GM18499 (cell line): ENCODE data around the gene TMED6.
"Not testable (repeated sequence)": the region's sequence is repeated elsewhere in the genome, so short reads cannot be mapped to it uniquely, and the experiment has no call there.

Experiments
- ATAC-seq: cut with Tn5 transposase; IDR thresholded peaks from one replicate; pipeline ENCODE4 v1.9.1; 2021; ENCODE audit warnings: moderate number of reproducible peaks; ENCODE audit not compliant: insufficient read depth, unreplicated experiment

TMED6 gene

GRCh38 chr16:69310653-69311532 is 40.7 kb downstream of the TMED6 start, which contains the start of gene VPS4A:
VPS4A (plus strand) TSS chr16:69311350; CDS start chr16:69311512, 162 bp downstream.
- peak; percentile 88 for ATAC-seq

GRCh38 chr16:69309316-69309715 is 42.3 kb downstream of the TMED6 start:
- no peak for ATAC-seq

- ATAC-seq = no peak
These were observed 43.7 kb downstream of the TMED6 start for GRCh38 chr16:69307856-69308255.

GRCh38 chr16:69307091-69307490 is 44.5 kb downstream of the TMED6 start:
- no peak for ATAC-seq

- no peak for ATAC-seq
These were observed 45.6 kb downstream of the TMED6 start for GRCh38 chr16:69306031-69306430.

GRCh38 chr16:69302301-69302700 is 49.3 kb downstream of the TMED6 start:
- ATAC-seq = no peak

- ATAC-seq = no peak
These were observed 49.7 kb downstream of the TMED6 start for GRCh38 chr16:69301861-69302260.

- ATAC-seq = no peak
These were observed 50.4 kb downstream of the TMED6 start for GRCh38 chr16:69301187-69301586.

- no peak for ATAC-seq
These were observed 53.3 kb downstream of the TMED6 start for GRCh38 chr16:69298261-69298660.

GRCh38 chr16:69296771-69297170 is 54.8 kb downstream of the TMED6 start:
- ATAC-seq = not testable (repeated sequence)

- ATAC-seq = no peak
These were observed 57.5 kb downstream of the TMED6 start for GRCh38 chr16:69294051-69294450.

GRCh38 chr16:69293401-69293800 is 58.2 kb downstream of the TMED6 start:
- no peak for ATAC-seq
